Activated CD8-positive, alpha-beta memory T cell treated with anti-CD3 and anti-CD28 coated beads, Interleukin-2, amount 10 ng/mL, durations not matched to agents 7 days and 5 days (primary cell): ENCODE results near the gene IFNGR1. TPM values are rescaled to one million over a fixed set of nuclear protein-coding genes. Genes with fewer than 3 reads are reported as not detected.
A peak's percentile ranks its signal among the peaks of the same experiment; 100 is the strongest.

Experiments
- ATAC-seq: fragments of 150-1000 bp; cut with Tn5 transposase; one replicate; pipeline ENCODE4 v1.10.0; 2021; ENCODE audit warnings: moderate library complexity
- CTCF ChIA-PET: fragments of 350-600 bp; sonication (Branson Sonifier 250); formaldehyde crosslinking; loops from one replicate; lab custom pipeline; 2021; ENCODE audit warnings: antibody characterized with exemption; lab: Charles Lee
- DNase-seq: peaks from one replicate; pipeline ENCODE4 v3.0.0-alpha.2; 2020
- H3K27ac Mint-ChIP-seq: one replicate; pipeline ENCODE4 v1.8.0; 2021; ENCODE audit warnings: mild to moderate bottlenecking, mixed read lengths
- H3K27me3 Mint-ChIP-seq: one replicate; pipeline ENCODE4 v1.8.0; 2021; ENCODE audit warnings: mixed read lengths
- H3K36me3 Mint-ChIP-seq: one replicate; pipeline ENCODE4 v1.8.0; 2021; ENCODE audit warnings: mild to moderate bottlenecking, mixed read lengths
- H3K4me1 Mint-ChIP-seq: one replicate; pipeline ENCODE4 v1.8.0; 2021; ENCODE audit warnings: mixed read lengths
- H3K4me3 Mint-ChIP-seq: one replicate; pipeline ENCODE4 v1.8.0; 2021; ENCODE audit warnings: mild to moderate bottlenecking, moderate library complexity, mixed read lengths
- H3K9me3 Mint-ChIP-seq: one replicate; pipeline ENCODE4 v1.8.0; 2022; ENCODE audit warnings: low read depth, mixed read lengths
- total RNA-seq, 2 experiments: library from RNA; stranded (reverse); gene quantifications; one replicate each; pipeline ENCODE4 v1.2.3, GENCODE V29; 2021

The IFNGR1 gene
- total RNA-seq, 2 experiments from 2014 or later, result 13.3 to 18.2 TPM

DNA sequence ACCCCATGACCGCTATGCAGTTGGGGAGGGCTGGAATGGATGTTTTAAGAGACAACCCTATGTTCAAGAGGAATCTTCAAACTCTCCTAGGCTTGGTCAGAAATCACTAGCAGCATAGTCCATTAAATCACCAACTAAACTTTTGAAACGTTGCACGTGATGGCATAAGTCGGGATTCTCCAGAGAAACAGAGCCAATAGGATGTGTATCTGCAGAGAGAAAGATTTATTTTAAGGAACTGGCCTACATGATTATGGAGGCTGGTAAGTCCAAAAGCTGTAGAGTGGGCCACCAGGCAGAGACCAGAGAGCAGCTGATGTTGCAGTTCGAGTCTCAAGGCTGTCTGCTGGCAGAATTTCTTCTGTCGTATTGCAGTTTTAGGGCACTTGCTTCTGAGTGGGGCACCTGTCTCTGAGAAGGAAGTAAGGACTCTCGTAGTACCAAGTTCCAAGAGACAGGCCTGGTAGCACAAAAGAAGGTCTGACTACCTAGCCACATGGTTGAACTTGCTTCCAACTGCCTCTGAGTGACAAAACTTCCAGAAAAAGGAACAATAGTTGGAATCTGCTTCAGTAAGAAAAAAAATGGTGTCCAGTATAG, 11.9 kb upstream of the IFNGR1 start:
- Mint-ChIP-seq H3K27me3 (peaks cover 4% of the 10 kb centered on the region), H3K27ac (no peak overlapping the region), H3K4me3 (no peak overlapping the region), H3K9me3 (no peaks in the 10 kb centered on the region), H3K4me1 (peaks cover 37% of the 10 kb centered on the region), H3K36me3 (peaks cover 2% of the 10 kb centered on the region)
- CTCF ChIA-PET, result interaction anchor here (0.5 to 1.5 kb wide), 3 partner anchors 10 to 227 kb away, joined by 3 to 7 read pairs (median 3); no protein-coding TSS in a partner anchor
- DNase-seq, result no peak
- ATAC-seq, result no peak

- H3K4me3 Mint-ChIP-seq, result no peak overlapping the region
- DNase-seq (no peak), ATAC-seq (no peak)
- peaks cover 4% of the 10 kb centered on the region for H3K27me3 Mint-ChIP-seq
- CTCF ChIA-PET, result interaction anchor here (0.8 kb wide), 1 partner anchor 136 kb away, joined by 3 read pairs; no protein-coding TSS in a partner anchor
- H3K9me3 Mint-ChIP-seq, result no peaks in the 10 kb centered on the region
- peaks cover 2% of the 10 kb centered on the region for H3K36me3 Mint-ChIP-seq
- peaks cover 37% of the 10 kb centered on the region for H3K4me1 Mint-ChIP-seq
- no peak overlapping the region for H3K27ac Mint-ChIP-seq
These were observed 11.4 kb upstream of the IFNGR1 start for GRCh38 chr6:137230547-137230946.

DNA sequence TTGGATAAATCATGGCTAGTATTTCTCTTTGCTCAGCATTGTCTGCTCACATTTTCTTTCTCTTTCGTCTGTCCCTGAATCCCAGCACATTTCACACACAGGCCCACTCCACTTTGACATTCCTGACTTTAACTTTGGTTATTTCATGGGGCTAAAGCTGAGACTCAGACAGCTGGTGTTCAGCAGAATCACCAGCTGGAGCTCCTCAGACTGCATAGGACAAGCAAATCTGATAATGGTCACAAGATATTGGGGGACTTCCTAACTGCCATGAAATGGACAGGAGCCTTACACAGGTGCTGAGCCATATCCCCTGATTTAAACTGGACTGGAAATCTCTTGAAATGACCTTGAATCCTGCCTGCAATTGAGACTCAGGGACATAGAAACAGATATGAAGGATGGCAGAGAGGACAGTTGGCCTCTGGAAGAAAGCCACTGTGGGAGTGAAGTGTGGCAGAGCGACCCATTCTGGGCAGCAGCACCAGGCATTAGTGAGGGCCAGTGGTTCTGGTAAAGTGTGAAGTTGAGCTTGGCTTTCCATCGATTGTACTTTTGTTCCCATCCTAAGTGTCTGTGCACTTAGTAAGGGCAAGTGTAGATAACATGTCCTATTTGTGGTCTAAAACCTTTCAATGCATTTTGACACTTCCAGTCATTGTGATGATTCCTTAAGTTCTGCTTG, 10.0 kb upstream of the IFNGR1 start:
- Mint-ChIP-seq H3K9me3 (no peaks in the 10 kb centered on the region), H3K27ac (no peak overlapping the region), H3K27me3 (peaks cover 4% of the 10 kb centered on the region), H3K4me3 (no peak overlapping the region), H3K4me1 (peaks cover 36% of the 10 kb centered on the region), H3K36me3 (no peaks in the 10 kb centered on the region)
- ATAC-seq (no peak), DNase-seq (no peak)
- CTCF ChIA-PET, result no interaction called here

DNA sequence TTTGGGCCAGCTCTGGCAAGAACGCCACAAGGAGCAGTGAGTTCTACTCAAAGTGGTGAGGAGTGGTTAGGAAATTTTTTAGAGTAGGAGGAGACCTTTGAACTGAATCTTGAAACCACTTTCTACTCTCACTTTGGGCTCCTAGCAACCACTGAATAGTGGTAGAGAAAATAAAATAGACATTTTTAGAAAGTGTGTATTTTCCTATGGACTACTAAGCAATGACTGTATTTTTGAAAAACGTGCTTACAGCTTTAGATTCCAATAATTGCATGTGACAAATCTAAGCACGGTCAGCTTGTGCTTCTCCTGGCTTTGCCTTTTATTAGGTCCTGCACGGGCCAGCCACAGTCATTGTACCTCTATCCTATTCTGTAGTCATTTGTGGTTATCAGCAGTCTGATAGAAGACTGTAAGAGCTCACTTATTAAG, 8.7 kb upstream of the IFNGR1 start:
- ATAC-seq (no peak), DNase-seq (no peak)
- H3K36me3 Mint-ChIP-seq, result no peaks in the 10 kb centered on the region
- no peak overlapping the region for H3K4me3 Mint-ChIP-seq
- peaks cover 4% of the 10 kb centered on the region for H3K27me3 Mint-ChIP-seq
- H3K9me3 Mint-ChIP-seq, result no peaks in the 10 kb centered on the region
- CTCF ChIA-PET, result no interaction called here
- H3K27ac Mint-ChIP-seq, result no peak overlapping the region
- H3K4me1 Mint-ChIP-seq, result peaks cover 37% of the 10 kb centered on the region

- Mint-ChIP-seq H3K27ac (no peak overlapping the region), H3K9me3 (no peaks in the 10 kb centered on the region), H3K27me3 (peaks cover 4% of the 10 kb centered on the region), H3K36me3 (no peaks in the 10 kb centered on the region), H3K4me3 (no peak overlapping the region), H3K4me1 (peaks cover 28% of the 10 kb centered on the region)
- CTCF ChIA-PET, result no interaction called here
- DNase-seq, result no peak
- no peak for ATAC-seq
These were observed 7.5 kb upstream of the IFNGR1 start for GRCh38 chr6:137226697-137227096.

DNA sequence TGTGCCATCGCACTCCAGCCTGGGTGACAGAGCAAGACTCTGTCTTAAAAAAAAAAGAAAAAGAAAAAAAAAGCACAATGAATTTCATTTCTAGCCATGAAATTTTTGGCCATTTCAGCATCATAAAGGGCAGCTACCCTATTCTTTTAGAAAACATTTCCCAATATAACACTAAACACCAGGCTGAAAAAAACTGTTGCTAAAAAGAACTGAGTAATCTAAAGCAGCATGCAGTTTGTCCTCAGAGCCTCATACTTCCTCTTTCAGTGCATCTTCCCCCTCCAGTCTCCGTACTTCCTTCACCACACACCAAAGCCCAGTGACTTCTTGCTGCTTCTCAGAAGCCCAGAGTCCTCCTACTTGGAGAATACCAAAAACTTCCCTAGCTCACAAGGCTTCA, 5.6 kb upstream of the IFNGR1 start:
- CTCF ChIA-PET, result no interaction called here
- ATAC-seq (peak; percentile 33), DNase-seq (no peak)
- Mint-ChIP-seq H3K4me1 (peaks cover 30% of the 10 kb centered on the region), H3K27ac (peak overlapping the region; percentile 2), H3K4me3 (no peak overlapping the region), H3K27me3 (peaks cover 4% of the 10 kb centered on the region), H3K9me3 (no peaks in the 10 kb centered on the region), H3K36me3 (no peaks in the 10 kb centered on the region)

DNA sequence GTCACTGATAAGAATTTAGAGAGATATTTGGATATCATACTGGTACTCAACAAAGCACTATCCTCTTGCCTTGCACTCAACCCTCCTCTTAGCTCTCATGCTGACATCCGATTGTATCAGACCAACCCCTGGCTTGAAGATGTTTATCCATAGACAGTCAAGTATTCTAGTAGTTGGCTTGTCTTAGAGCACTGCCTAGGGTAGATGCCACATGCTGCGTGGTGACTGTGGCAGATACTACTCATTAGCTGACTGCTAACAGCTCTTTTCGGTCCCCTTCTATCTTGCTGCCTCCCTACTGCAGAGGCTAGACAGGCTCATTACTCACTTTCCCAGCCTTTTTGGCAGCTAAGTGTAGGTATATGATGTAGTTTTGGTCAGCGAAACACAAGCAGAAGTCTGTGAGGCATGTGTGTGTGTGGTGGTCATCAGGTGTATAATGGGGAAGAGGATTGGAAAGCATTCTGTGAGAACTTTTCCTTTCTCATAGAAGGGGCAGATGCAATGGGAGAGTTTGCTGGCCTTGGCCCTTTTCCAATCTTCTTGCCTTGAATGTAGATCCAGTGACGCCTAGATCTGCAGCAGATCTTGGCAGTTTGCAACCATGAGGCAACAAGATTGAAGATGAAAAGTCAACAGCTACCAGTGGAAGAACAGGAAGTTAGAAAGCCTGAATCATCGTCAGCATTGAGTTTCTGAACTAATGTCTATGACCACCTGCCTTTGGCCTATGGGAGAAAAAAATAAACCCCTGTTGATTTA, 4.4 kb upstream of the IFNGR1 start:
- no peak for ATAC-seq
- Mint-ChIP-seq H3K27ac (no peak overlapping the region), H3K4me1 (peaks cover 36% of the 10 kb centered on the region)

DNA sequence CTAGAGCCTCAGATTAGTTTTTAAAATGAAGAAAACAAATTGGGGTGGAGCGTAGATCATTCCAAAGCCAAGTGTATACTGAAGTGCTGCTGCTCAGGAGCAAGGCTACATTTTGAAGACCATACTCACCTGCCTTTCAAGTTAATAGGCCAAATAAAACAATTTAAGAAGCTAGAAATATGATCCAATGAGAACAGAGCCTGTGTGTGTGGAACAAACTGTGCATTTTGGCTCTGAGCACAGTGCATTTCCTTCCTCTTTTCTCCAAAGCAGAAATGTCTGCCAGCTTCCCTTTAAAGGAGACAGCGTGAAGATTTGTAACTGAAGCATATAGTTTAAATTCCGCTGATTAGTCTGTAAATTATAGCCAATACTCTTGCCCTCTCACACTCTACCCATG, 3.2 kb upstream of the IFNGR1 start:
- CTCF ChIA-PET, result interaction anchor here (2.0 kb wide), 1 partner anchor 9 kb away, joined by 7 read pairs; no protein-coding TSS in a partner anchor
- ATAC-seq (no peak), DNase-seq (no peak)
- Mint-ChIP-seq H3K4me3 (no peak overlapping the region), H3K4me1 (peaks cover 35% of the 10 kb centered on the region), H3K9me3 (no peaks in the 10 kb centered on the region), H3K27ac (no peak overlapping the region), H3K27me3 (peaks cover 2% of the 10 kb centered on the region), H3K36me3 (no peaks in the 10 kb centered on the region)

More for the DNA sequence above, 4.4 kb upstream of the IFNGR1 start:
- H3K4me3 Mint-ChIP-seq, result no peak overlapping the region
- peaks cover 4% of the 10 kb centered on the region for H3K27me3 Mint-ChIP-seq
- H3K36me3 Mint-ChIP-seq, result no peaks in the 10 kb centered on the region
- DNase-seq, result no peak
- no peaks in the 10 kb centered on the region for H3K9me3 Mint-ChIP-seq
- CTCF ChIA-PET, result interaction anchor here (0.6 to 1.3 kb wide), 2 partner anchors 11 to 129 kb away, joined by 3 to 4 read pairs; no protein-coding TSS in a partner anchor

GRCh38 chr6:137219664-137220252, 573 bp upstream of the IFNGR1 start:
- Mint-ChIP-seq H3K4me1 (peaks cover 34% of the 10 kb centered on the region), H3K36me3 (peaks cover 3% of the 10 kb centered on the region), H3K4me3 (peak overlapping the region; percentile 96), H3K27me3 (no peaks in the 10 kb centered on the region), H3K27ac (peak overlapping the region; percentile 92), H3K9me3 (no peaks in the 10 kb centered on the region)
- no peak for ATAC-seq
- no peak for DNase-seq
- CTCF ChIA-PET, result no interaction called here

DNA sequence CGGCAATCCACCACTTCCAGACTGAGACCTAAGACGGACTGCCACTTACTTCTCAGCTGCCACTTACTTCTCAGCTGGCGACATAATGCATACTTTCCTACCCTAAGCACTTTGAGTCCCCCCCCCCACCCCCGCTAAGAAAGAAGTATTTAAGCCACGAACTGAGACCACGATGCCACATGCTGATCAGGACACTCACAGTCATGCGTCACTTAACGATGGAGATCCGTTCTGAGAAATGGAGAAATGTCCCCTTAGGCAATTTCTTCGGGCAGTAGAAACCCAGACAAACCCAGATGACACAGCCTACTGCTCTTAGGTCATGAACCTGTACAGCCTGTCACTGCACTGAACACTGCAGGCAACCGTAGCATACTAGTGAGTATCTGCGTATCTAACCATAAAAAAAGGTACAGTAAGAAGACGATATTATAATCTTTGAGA, 690 bp downstream of the IFNGR1 start:
- Mint-ChIP-seq H3K9me3 (no peaks in the 10 kb centered on the region), H3K4me1 (peaks cover 33% of the 10 kb centered on the region), H3K4me3 (peak overlapping the region; percentile 96), H3K27ac (peak overlapping the region; percentile 95), H3K36me3 (peaks cover 14% of the 10 kb centered on the region), H3K27me3 (no peaks in the 10 kb centered on the region)
- ATAC-seq (peak; percentile 60), DNase-seq (peak; percentile 66)
- CTCF ChIA-PET, result interaction anchor here (1.0 kb wide), 1 partner anchor 124 kb away, joined by 4 read pairs; no protein-coding TSS in a partner anchor

DNA sequence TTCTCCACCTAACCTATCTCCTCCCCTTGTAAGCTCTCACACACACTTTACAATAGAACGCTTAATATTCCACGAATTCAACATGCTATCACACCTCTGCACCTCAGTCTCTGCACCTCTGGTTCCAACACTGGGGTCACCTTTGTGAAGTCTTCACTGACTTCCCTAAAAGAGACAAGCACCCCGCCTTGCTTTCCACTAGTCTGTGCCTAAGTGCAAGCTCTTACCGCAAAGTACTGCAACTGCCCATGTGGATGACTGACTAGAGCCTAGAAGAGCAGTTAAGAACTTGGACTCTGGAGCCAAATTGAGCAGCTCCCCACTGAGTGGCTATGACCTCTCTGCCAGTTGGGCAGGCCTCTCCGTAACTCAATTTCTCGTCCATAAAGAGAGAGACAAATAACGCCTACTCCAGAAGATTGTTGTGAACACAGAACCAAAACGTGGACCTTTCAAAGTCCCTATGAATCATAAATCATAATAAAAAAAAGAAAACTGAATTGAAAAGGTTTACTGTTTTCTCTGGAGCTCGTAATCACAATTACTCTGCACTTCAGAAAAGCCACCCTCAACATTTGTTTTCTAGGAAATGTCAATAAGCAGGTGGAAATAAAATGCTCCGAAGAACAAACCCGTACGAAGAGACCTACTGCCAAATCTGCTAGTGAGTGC, 1.2 kb downstream of the IFNGR1 start:
- peaks cover 18% of the 10 kb centered on the region for H3K36me3 Mint-ChIP-seq
- ATAC-seq (no peak), DNase-seq (no peak)
- CTCF ChIA-PET, result interaction anchor here (1.0 kb wide), 1 partner anchor 124 kb away, joined by 4 read pairs; no protein-coding TSS in a partner anchor
- no peaks in the 10 kb centered on the region for H3K9me3 Mint-ChIP-seq
- peaks cover 37% of the 10 kb centered on the region for H3K4me1 Mint-ChIP-seq
- H3K27ac Mint-ChIP-seq, result peak overlapping the region; percentile 95
- no peaks in the 10 kb centered on the region for H3K27me3 Mint-ChIP-seq
- peak overlapping the region; percentile 96 for H3K4me3 Mint-ChIP-seq

- Mint-ChIP-seq H3K9me3 (no peaks in the 10 kb centered on the region), H3K4me1 (peaks cover 39% of the 10 kb centered on the region), H3K27ac (no peak overlapping the region), H3K4me3 (peak overlapping the region; percentile 11), H3K27me3 (no peaks in the 10 kb centered on the region), H3K36me3 (peaks cover 23% of the 10 kb centered on the region)
- no peak for DNase-seq
- ATAC-seq, result no peak
- CTCF ChIA-PET, result interaction anchor here (1.0 kb wide), 1 partner anchor 123 kb away, joined by 4 read pairs; no protein-coding TSS in a partner anchor
These were observed 2.2 kb downstream of the IFNGR1 start for GRCh38 chr6:137216875-137217553.
